Esophagus muscularis mucosa (tissue), 4 donors: ENCODE measurements around the gene NONO. TPM values are rescaled to one million over a fixed set of nuclear protein-coding genes. Genes with fewer than 3 reads are reported as not detected.
"Not testable (repeated sequence)": the region's sequence is repeated elsewhere in the genome, so short reads cannot be mapped to it uniquely, and the experiment has no call there.

ENCODE experiments used
- DNase-seq: peaks from one replicate; pipeline ENCODE4 v3.0.0-alpha.2; 2017; ENCODE audit errors: extremely low spot score
- H3K27ac ChIP-seq, 4 donors: fragments of 200-600 bp; sonication (generic); replicated peaks in 1 of 4; 1 replicate in 3 of 4; 2 replicates in 1 of 4; pipeline ENCODE4 v1.5.1; 2016 to 2019; ENCODE audit warnings: mild to moderate bottlenecking in 1 of 4
- H3K27me3 ChIP-seq, 4 donors: fragments of 200-600 bp; sonication (generic); one replicate each; pipeline versions ENCODE4 v1.5.1 to v1.6.0; 2016 to 2019
- H3K36me3 ChIP-seq, 4 donors: fragments of 200-600 bp; sonication (generic); one replicate each; pipeline ENCODE4 v1.5.1; 2016 to 2019
- H3K4me1 ChIP-seq, 4 donors: fragments of 200-600 bp; sonication (generic); one replicate each; pipeline ENCODE4 v1.5.1; 2016 to 2019
- H3K4me3 ChIP-seq, 4 donors: fragments of 200-600 bp; sonication (generic); 1 replicate in 2 of 4; 2 replicates in 2 of 4; pipeline ENCODE4 v1.5.1; 2016 to 2019; ENCODE audit warnings: mild to moderate bottlenecking in 4 of 4, moderate library complexity in 1 of 4
- H3K9me3 ChIP-seq, 4 donors: fragments of 200-600 bp; sonication (generic); 1 replicate in 3 of 4; 2 replicates in 1 of 4; pipeline ENCODE4 v1.5.1; 2016 to 2019
- EP300 ChIP-seq: sonication (generic); formaldehyde crosslinking; IDR thresholded peaks from one replicate; pipeline ENCODE4 v1.6.1; 2017; ENCODE audit warnings: antibody characterized with exemption
- POLR2A ChIP-seq: fragments of 450-650 bp; IDR thresholded peaks from one replicate; pipeline ENCODE4 v1.6.1; 2017; ENCODE audit warnings: antibody characterized with exemption, moderate library complexity, mild to moderate bottlenecking, low read depth
- POLR2AphosphoS5 ChIP-seq, 2 donors: sonication (generic); formaldehyde crosslinking; IDR thresholded peaks; one replicate each; pipeline ENCODE4 v1.6.1; 2017; ENCODE audit warnings: antibody characterized with exemption in 2 of 2
- WGBS: methylation state at CpG from one replicate; pipeline ENCODE4 v1.1.5; 2018; 5-methylcytosine and 5-hydroxymethylcytosine counted together
- intact Hi-C: fragments of 100-400 bp; cut with DNase I; formaldehyde crosslinking; loops from one replicate; pipeline ENCODE4 v1.15.1; 2023
- total RNA-seq, 4 donors: library from RNA; depleted of rRNA; stranded (reverse); fragments of >200 nt; gene quantifications; one replicate each; pipeline versions ENCODE4 v1.1.0 to v1.2.1, GENCODE V29; 2016
- TF ChIP-seq, protein P1 (sequence below), 3 experiments: fragments of 200-600 bp in 2 of 3; fragments of 450-650 bp in 1 of 3; sonication (generic) in 2 of 3; IDR thresholded peaks; one replicate each; pipeline ENCODE4 v1.5.1; 2017 to 2019; ENCODE audit warnings: antibody characterized with exemption in 3 of 3, mild to moderate bottlenecking in 2 of 3, moderate library complexity in 1 of 3

Gene NONO
- total RNA-seq, 4 donors from 2014 or later: 191 to 237 (median 235) TPM

DNA sequence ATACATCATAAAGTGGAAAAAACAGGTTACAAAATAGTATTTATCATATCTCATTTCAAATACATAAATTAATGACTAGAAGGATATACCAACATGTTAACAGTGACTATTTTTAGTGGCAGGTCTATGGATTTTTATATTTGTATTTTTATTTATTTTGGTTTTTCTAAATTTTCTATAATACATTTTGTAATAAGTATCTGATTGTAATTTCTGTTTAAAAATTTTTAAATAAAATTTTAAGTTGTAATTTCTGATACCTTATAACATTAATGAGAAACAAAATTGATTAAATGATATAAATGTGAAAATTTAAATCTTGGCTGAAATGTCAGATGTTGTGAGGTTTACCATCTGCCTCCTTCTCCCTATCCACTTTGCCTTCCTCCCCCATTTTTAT lies 2.5 kb downstream of the NONO start:
- H3K27ac ChIP-seq: no peak overlapping the region
- no peaks in the 10 kb centered on the region for H3K27me3 ChIP-seq
- H3K36me3 ChIP-seq: peaks cover 0 to 10% (median 2%) of the 10 kb centered on the region in 4 donors
- intact Hi-C loops: no loop called here
- peak overlapping the region in 1 of 4 donors; percentile 68 for H3K4me3 ChIP-seq
- no peak for DNase-seq
- H3K4me1 ChIP-seq: peaks cover 17 to 62% (median 54%) of the 10 kb centered on the region in 4 donors
- no peaks in the 10 kb centered on the region for H3K9me3 ChIP-seq
- TF ChIP-seq POLR2AphosphoS5 (IDR thresholded peaks at IDR 0.05): no peak

DNA sequence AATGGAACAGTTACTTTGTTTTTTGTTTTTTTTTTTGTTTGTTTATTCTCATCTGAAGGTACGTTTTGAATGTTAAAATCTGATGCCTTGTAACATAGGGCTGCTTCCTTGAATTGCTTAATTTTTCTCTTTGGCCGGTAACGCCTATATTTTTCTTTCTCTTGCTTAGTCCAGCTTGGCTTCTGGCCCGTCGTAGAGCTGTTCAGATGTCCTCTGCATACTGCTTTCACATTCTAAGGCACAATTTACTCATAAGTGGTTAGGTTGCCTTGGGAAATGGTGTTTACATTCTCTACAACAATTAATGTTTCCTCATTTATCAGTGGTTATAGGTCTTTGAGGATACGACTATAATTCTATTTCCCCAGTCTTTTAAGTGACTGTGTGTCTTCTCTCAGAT lies 7.9 kb downstream of the NONO start:
- intact Hi-C loops: no loop called here
- H3K27me3 ChIP-seq: no peaks in the 10 kb centered on the region
- peaks cover 9 to 64% (median 44%) of the 10 kb centered on the region in 4 donors for H3K4me1 ChIP-seq
- H3K4me3 ChIP-seq: no peak overlapping the region
- H3K36me3 ChIP-seq: peaks cover 28 to 64% (median 45%) of the 10 kb centered on the region in 4 donors
- TF ChIP-seq, protein P1, sequence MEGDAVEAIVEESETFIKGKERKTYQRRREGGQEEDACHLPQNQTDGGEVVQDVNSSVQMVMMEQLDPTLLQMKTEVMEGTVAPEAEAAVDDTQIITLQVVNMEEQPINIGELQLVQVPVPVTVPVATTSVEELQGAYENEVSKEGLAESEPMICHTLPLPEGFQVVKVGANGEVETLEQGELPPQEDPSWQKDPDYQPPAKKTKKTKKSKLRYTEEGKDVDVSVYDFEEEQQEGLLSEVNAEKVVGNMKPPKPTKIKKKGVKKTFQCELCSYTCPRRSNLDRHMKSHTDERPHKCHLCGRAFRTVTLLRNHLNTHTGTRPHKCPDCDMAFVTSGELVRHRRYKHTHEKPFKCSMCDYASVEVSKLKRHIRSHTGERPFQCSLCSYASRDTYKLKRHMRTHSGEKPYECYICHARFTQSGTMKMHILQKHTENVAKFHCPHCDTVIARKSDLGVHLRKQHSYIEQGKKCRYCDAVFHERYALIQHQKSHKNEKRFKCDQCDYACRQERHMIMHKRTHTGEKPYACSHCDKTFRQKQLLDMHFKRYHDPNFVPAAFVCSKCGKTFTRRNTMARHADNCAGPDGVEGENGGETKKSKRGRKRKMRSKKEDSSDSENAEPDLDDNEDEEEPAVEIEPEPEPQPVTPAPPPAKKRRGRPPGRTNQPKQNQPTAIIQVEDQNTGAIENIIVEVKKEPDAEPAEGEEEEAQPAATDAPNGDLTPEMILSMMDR (IDR thresholded peaks at IDR 0.05): no peak
- TF ChIP-seq EP300 (no peak), POLR2AphosphoS5 (IDR thresholded peaks at IDR 0.05) (no peak), POLR2A (no peak)
- DNase-seq: no peak
- WGBS: 53% methylated on average over 6 of the region's 6 CpGs
- H3K9me3 ChIP-seq: no peaks in the 10 kb centered on the region
- H3K27ac ChIP-seq: peak overlapping the region in 3 of 4 donors; percentile 27 to 47 (median 46)

- WGBS: 73% methylated on average over 7 of the region's 7 CpGs
- peaks cover 40 to 74% (median 60%) of the 10 kb centered on the region in 4 donors for H3K36me3 ChIP-seq
- no peak overlapping the region for H3K4me3 ChIP-seq
- H3K4me1 ChIP-seq: peaks cover 5 to 50% (median 30%) of the 10 kb centered on the region in 4 donors
- TF ChIP-seq POLR2A (no peak), EP300 (no peak), POLR2AphosphoS5 (IDR thresholded peaks at IDR 0.05) (no peak)
- TF ChIP-seq, protein P1 (IDR thresholded peaks at IDR 0.05): no peak
- H3K27me3 ChIP-seq: no peaks in the 10 kb centered on the region
- H3K27ac ChIP-seq: peak overlapping the region in 2 of 4 donors; percentile 20 to 38
- no peaks in the 10 kb centered on the region for H3K9me3 ChIP-seq
- DNase-seq: no peak
- intact Hi-C loops: no loop called here
Observed at GRCh38 chrX:71292669-71293365, 9.4 kb downstream of the NONO start.

GRCh38 chrX:71296806-71297205 lies 13.4 kb downstream of the NONO start:
- H3K27ac ChIP-seq: no peak overlapping the region

DNA sequence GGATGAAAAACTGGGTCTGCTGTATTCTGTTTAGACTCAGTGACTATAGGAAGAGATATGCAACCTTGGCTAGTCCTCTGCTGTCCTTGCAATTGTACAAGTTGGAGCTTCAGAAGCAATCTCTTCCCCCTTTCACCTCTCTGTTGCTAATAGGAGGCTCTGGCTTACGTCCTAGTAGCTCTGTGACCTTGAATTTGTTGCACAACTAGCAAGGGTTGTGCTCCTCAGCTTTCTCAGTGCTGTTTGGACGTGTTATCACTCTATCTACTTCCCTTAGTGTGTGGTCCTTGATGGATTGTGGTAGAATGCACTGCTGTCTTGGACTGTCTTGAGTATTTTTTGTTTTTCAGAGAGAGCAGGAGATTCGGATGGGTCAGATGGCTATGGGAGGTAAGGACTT lies 14.7 kb downstream of the NONO start:
- no peak for DNase-seq
- Histone ChIP-seq H3K4me1 (peaks cover 0 to 19% (median 13%) of the 10 kb centered on the region in 4 donors), H3K27ac (no peak overlapping the region), H3K4me3 (no peak overlapping the region), H3K27me3 (no peaks in the 10 kb centered on the region), H3K9me3 (no peaks in the 10 kb centered on the region), H3K36me3 (peaks cover 53 to 76% (median 70%) of the 10 kb centered on the region in 4 donors)
- intact Hi-C loops: no loop called here
- TF ChIP-seq POLR2AphosphoS5 (IDR thresholded peaks at IDR 0.05): peak in 1 of 2 donors; percentile 13
- TF ChIP-seq, protein P1 (IDR thresholded peaks at IDR 0.05): no peak
- WGBS: 40% methylated on average over 3 of the region's 3 CpGs

More at GRCh38 chrX:71296806-71297205, 13.4 kb downstream of the NONO start:
- TF ChIP-seq, protein P1 (IDR thresholded peaks at IDR 0.05): no peak
- TF ChIP-seq POLR2A: no peak
- no peak for TF ChIP-seq EP300
- Histone ChIP-seq H3K27me3 (no peaks in the 10 kb centered on the region), H3K4me3 (no peak overlapping the region), H3K36me3 (peaks cover 62 to 89% (median 79%) of the 10 kb centered on the region in 4 donors), H3K4me1 (peaks cover 0 to 21% (median 6%) of the 10 kb centered on the region in 4 donors), H3K9me3 (no peaks in the 10 kb centered on the region)
- no peak for DNase-seq
- 89% methylated on average over 6 of the region's 6 CpGs for WGBS
- intact Hi-C loops: no loop called here

- H3K4me3 ChIP-seq, DNase-seq, intact Hi-C loops, H3K9me3 ChIP-seq, H3K27me3 ChIP-seq: not testable (repeated sequence)
- Histone ChIP-seq H3K36me3 (peaks cover 38 to 56% (median 51%) of the 10 kb centered on the region in 4 donors), H3K4me1 (peaks cover 0 to 33% (median 21%) of the 10 kb centered on the region in 4 donors), H3K27ac (peak overlapping the region in 2 of 4 donors; percentile 75 to 78)
- 76% methylated on average over 7 of the region's 7 CpGs for WGBS
Observed at GRCh38 chrX:71300064-71300463, 16.6 kb downstream of the NONO start.

DNA sequence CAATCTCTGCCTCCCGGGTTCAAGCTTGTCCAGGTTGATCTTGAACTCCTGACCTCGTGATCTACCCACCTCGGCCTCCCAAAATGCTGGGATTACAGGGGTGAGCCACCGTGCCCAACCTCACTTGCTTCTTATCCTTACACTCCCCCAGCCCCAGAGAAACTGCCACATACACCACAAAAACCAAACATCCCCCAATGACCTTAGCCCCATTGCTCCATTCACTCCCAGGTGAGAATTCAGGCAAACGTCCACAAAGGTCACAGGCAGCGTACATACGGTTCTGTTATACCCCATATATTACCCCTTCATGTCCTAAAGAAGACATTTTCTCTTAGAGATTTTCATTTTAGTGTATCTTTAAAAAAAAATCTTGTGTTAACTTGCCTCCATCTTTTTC lies 17.1 kb downstream of the NONO start:
- H3K27ac ChIP-seq: peak overlapping the region; percentile 62 to 79 (median 76)
- intact Hi-C loops, DNase-seq, H3K27me3 ChIP-seq, H3K4me3 ChIP-seq, H3K9me3 ChIP-seq: not testable (repeated sequence)
- H3K4me1 ChIP-seq: peaks cover 0 to 33% (median 21%) of the 10 kb centered on the region in 4 donors
- H3K36me3 ChIP-seq: peaks cover 34 to 52% (median 47%) of the 10 kb centered on the region in 4 donors
- WGBS: 77% methylated on average over 7 of the region's 7 CpGs
